Aorta (tissue), 5 donors: ENCODE data around the gene MYL12B. TPM values are rescaled to one million over a fixed set of nuclear protein-coding genes. Genes with fewer than 3 reads are reported as not detected.

Source experiments
- ATAC-seq: fragments of 200-7000 bp; cut with Tn5 transposase; one replicate; pipeline ENCODE4 v1.9.1; 2022; ENCODE audit warnings: moderate library complexity; ENCODE audit not compliant: low FRiP score
- DNase-seq, 2 donors: peaks; one replicate each; pipeline ENCODE4 v3.0.0-alpha.2; 2020
- H3K27ac ChIP-seq, 2 donors: one replicate each; pipeline ENCODE4 v1.5.1; 2013; ENCODE audit warnings: low read length in 2 of 2, mild to moderate bottlenecking in 2 of 2, moderate library complexity in 2 of 2, control low read depth in 1 of 2, inconsistent platforms in 1 of 2, low read depth in 1 of 2
- H3K27me3 ChIP-seq, 2 donors: one replicate each; pipeline ENCODE4 v1.6.1; 2013; ENCODE audit warnings: control low read depth in 1 of 2, low read length in 1 of 2, mild to moderate bottlenecking in 1 of 2, moderate library complexity in 1 of 2; ENCODE audit not compliant: insufficient read depth in 2 of 2, control insufficient read depth in 1 of 2
- H3K36me3 ChIP-seq, 2 donors: one replicate each; pipeline ENCODE4 v1.6.1; 2013; ENCODE audit warnings: control low read depth in 1 of 2, low read length in 1 of 2, mild to moderate bottlenecking in 1 of 2; ENCODE audit not compliant: insufficient read depth in 2 of 2, control insufficient read depth in 1 of 2
- H3K4me1 ChIP-seq, 2 donors: one replicate each; pipeline ENCODE4 v1.6.1; 2013; ENCODE audit warnings: low read length in 2 of 2, control low read depth in 1 of 2, mild to moderate bottlenecking in 1 of 2, moderate library complexity in 1 of 2; ENCODE audit not compliant: insufficient read depth in 2 of 2, control insufficient read depth in 1 of 2
- H3K4me3 ChIP-seq, 2 donors: one replicate each; pipeline ENCODE4 v1.5.1; 2013; ENCODE audit warnings: low read length in 2 of 2, control low read depth in 1 of 2, mild to moderate bottlenecking in 1 of 2
- H3K9me3 ChIP-seq: one replicate; pipeline ENCODE4 v1.6.1; 2013; ENCODE audit warnings: mild to moderate bottlenecking, low read length; ENCODE audit not compliant: control insufficient read depth
- WGBS, 2 donors: extraction: QIAGEN DNeasy Blood & Tissue Kit; methylation state at CpG; one replicate each; pipeline ENCODE4 v1.1.7; 2013; 5-methylcytosine and 5-hydroxymethylcytosine counted together
- intact Hi-C, 2 donors: fragments of 100-400 bp; cut with DNase I; formaldehyde crosslinking; loops; one replicate each; pipeline versions ENCODE4 v1.14.2 to v1.15.0; 2022
- long read RNA-seq, 2 donors: library from polyadenylated mRNA; unstranded; transcript quantifications; one replicate each; pipeline ENCODE4 v2.0.0, GENCODE V29; 2020 to 2021
- polyA plus RNA-seq, 2 donors: library from polyadenylated mRNA; stranded (reverse); fragments of 200-250 nt; gene quantifications; one replicate each; pipeline ENCODE4 v1.2.3, GENCODE V29; 2013
- total RNA-seq, 2 donors: library from RNA; stranded (reverse); fragmentation: NEBNext Ultra II Directional; extraction: Animal tissue kit (Norgen Biotek cat#: 25700); gene quantifications; one replicate each; pipeline ENCODE4 v1.2.1, GENCODE V29; 2021
- donor health status: healthy with polysubstance abuse.
- donor health status: Bipolar disorder and iron deficiency.
- donor health status: DM: no; HTN: no; CAD: no.
- donor health status: DM: no; HTN: no; CAD: no.
- donor health status: DM: yes; HTN: yes; CAD: no.

The MYL12B gene
- total RNA-seq: 100 to 1,000 TPM; 259 to 324 TPM
- polyA plus RNA-seq: 100 to 1,000 TPM; 434 to 661 TPM
- long read RNA-seq, donor 1, transcript MYL12B-201 (4 exons, 1,210 nt): major isoform, 252 of 260 reads
- long read RNA-seq, donor 1, partial matches to known transcripts: 6 of 260 reads
- long read RNA-seq, donor 1, other reads (novel, unspliced or antisense): 2 of 260 reads
- long read RNA-seq, donor 2, transcript MYL12B-201 (4 exons, 1,210 nt): major isoform, 103 of 109 reads
- long read RNA-seq, donor 2, partial matches to known transcripts: 5 of 109 reads
- long read RNA-seq, donor 2, other reads (novel, unspliced or antisense): 1 of 109 reads

DNA sequence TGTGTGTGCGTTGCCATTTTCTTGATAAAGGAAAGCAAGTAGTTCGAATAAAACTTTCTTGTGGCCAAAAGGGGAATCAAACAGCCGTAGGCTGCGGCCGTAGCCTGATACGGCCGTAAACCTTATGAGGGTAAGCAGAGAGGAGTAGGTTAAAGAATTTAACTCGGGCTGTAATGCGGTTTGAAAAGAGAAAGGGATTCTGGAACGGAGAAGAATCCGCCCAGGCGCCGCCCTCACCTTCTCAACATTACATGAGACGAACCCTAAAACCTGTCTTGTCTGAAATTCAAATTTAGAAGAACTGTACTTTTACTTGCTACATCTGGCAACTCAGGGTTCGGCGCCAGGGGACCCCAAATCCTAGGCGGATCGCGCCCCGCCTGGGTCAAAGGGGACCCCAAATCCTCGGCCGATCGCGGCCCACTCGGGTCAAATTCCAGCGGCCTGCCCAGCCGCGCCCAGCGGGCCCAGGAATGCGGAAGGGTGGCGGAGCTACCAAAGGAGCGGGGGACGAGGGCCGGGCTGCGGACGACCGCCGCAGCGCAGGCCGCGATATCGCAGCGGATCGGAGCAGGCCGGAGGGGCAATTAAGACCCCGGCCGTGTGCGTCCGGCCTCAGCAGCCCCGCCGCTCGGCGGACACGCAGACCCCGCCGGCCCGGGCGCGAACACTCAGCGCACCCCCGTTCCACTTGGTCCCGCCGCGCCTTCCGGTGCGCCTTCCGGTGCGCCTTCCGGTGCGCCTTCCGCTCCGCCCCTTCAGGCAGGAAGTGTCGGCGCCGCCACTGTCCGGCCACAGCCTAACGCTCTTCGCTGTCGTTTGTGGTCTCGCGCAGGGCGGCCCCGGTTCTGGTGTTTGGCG, at the start of gene MYL12B:
MYL12B (plus strand) TSS at position 761 of the 861 bp plus-strand sequence. CDS start 10,766 bp downstream, outside the sequence.
- H3K4me1 ChIP-seq: peaks cover 0 to 7% of the 10 kb centered on the region in 2 donors
- ATAC-seq (peak; percentile 95), DNase-seq (peak; percentile 87 to 92)
- intact Hi-C loops: loop anchor here (5.0 to 10.0 kb wide), 3 partner anchors 191 to 713 kb away; partner anchors contain the start of gene TGIF1 (in 1 of the 2)
- H3K27ac ChIP-seq: peak within 1 kb of the TSS; percentile 66 to 87
- WGBS, 2 donors: 0 to 1% methylated on average over 77 to 84 of the region's 84 CpGs
- peaks cover 0 to 4% of the 10 kb centered on the region in 2 donors for H3K36me3 ChIP-seq
- no peaks in the 10 kb centered on the region for H3K9me3 ChIP-seq
- H3K27me3 ChIP-seq: no peaks in the 10 kb centered on the region
- H3K4me3 ChIP-seq: peak within 1 kb of the TSS; percentile 65 to 87

DNA sequence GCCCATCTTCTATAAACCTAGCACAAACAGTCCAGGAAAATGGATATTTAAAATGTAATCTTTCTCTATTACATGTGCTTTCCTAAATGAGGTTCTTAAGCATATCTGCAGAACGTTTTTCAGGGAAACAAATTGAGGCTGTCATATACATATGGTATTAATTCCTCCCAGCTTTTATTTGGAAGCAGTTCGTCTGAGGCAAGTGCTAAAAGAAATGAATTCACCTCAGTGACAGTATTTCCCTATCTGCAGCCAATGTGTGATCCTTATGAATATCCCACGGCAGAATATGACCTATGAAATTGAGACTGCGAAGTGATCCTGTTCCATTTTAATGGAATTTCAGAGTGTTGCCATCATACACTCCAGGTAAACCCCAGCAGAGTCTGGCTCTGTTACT, 49.3 kb upstream of the MYL12B start:
- WGBS, 2 donors: 51 to 52% methylated on average over 4 of the region's 4 CpGs
- ATAC-seq (no peak), DNase-seq (no peak)
- Histone ChIP-seq H3K27ac (no peak overlapping the region), H3K27me3 (no peaks in the 10 kb centered on the region), H3K36me3 (peaks cover 0 to 4% of the 10 kb centered on the region in 2 donors), H3K9me3 (no peaks in the 10 kb centered on the region), H3K4me1 (peaks cover 3 to 6% of the 10 kb centered on the region in 2 donors), H3K4me3 (no peak overlapping the region)
- intact Hi-C loops: no loop called here

DNA sequence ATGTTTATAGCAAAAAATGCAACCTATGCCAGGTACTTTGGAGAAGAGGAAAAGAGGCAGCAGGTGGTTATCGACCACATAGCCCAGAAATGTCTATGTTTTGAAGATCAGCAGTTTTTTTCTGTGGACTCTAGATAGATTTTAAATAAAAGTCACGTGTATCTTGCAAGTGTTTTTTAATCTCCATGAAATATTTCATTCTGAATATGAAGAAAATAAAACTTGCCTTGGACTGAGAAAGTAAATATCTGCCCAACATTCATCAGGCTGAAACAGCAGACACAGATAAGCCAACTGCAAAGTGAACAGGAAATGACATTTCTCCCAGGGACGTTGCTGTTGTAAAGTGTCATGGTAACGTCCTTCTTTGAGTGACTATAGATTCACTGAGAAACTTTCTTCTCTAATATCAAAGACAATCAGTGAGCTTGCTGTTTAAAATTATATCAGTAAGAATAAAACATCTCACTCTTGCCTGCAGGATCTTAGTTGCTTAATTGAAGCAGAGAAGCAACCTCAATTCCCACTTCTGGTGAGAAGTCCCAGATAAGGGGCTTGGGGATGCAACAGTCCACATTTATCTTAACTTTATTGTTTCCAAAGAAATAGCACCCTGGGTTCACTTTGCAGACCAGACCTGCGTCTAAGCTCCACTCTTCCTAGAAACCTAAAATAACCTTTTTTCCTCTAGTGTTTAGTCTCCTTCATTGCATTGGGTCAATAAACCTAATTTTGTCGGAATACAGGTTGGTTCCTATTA, 48.5 kb upstream of the MYL12B start:
- 14 to 21% methylated on average over 6 of the region's 6 CpGs for WGBS, 2 donors
- no peaks in the 10 kb centered on the region for H3K27me3 ChIP-seq
- H3K4me3 ChIP-seq: no peak overlapping the region
- peaks cover 3 to 6% of the 10 kb centered on the region in 2 donors for H3K4me1 ChIP-seq
- no peaks in the 10 kb centered on the region for H3K9me3 ChIP-seq
- intact Hi-C loops: no loop called here
- no peak overlapping the region for H3K27ac ChIP-seq
- DNase-seq (no peak), ATAC-seq (no peak)
- H3K36me3 ChIP-seq: peaks cover 0 to 4% of the 10 kb centered on the region in 2 donors

DNA sequence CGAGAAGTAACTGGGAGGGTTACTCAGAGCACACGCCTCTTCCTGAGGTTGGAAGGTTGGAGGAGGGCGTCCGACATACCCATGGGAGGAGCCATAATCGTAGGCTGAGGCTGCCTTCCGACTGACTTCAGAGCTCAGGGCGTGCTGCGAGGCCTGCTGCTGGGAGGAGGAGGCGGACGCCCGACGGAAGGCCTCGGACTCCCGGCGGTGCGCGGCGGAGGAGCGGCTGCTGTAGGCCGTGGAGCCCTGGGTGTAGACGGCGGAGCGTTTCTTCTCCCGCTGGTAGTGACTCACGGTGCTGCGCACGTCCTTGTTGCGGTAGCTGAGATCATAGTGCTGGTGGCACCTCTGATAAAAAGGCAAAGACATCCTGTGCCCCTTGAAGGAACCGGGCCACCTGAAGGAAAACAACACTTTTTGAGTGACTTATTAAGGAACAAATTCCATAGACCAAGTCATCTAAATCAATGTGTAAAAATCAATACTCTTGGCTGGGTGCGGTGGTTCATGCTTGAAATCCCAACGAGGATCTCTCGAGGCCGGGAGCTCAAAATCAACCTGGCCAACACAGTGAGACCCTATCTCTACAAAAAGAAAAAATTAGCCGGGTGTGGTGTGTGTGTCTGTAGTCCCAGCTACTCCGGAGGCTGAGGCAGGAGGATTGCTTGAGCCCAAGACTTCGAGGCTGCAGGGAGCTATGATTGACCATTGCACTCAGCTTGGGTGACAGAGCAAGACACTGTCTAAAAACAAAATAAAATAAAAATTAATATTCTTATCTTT, 46.9 kb upstream of the MYL12B start:
- DNase-seq: no peak
- no peaks in the 10 kb centered on the region for H3K9me3 ChIP-seq
- H3K27ac ChIP-seq: no peak overlapping the region
- no peaks in the 10 kb centered on the region for H3K27me3 ChIP-seq
- peaks cover 5 to 6% of the 10 kb centered on the region in 2 donors for H3K4me1 ChIP-seq
- 94 to 96% methylated on average over 36 of the region's 36 CpGs for WGBS, 2 donors
- peaks cover 0 to 2% of the 10 kb centered on the region in 2 donors for H3K36me3 ChIP-seq
- intact Hi-C loops: loop anchor here in 1 of 2 donors (5.0 kb wide), 1 partner anchor 33 kb away; no protein-coding TSS in a partner anchor
- ATAC-seq: no peak
- H3K4me3 ChIP-seq: no peak overlapping the region

DNA sequence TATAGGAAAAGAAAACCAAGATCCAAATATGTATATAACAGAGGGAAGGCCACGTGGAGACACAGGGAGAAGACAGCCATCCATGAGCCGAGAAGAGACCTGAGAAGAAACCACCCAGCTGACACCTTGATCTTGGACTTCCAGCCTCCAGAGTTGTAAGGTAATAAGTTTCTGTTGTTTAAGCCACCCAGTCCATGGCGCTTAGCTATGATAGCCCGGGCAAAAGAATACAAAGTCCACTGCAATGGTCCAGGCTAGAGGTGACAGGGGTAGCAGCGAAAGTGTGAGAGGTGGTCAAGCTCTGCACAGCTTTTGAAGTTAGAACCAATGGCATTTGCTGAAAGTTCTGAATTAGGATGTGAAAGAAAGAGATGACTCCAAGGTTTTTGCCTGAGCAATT, 44.9 kb upstream of the MYL12B start:
- Histone ChIP-seq H3K4me1 (peaks cover 4 to 5% of the 10 kb centered on the region in 2 donors), H3K9me3 (no peaks in the 10 kb centered on the region), H3K36me3 (peaks cover 0 to 2% of the 10 kb centered on the region in 2 donors), H3K27ac (no peak overlapping the region), H3K27me3 (no peaks in the 10 kb centered on the region), H3K4me3 (no peak overlapping the region)
- intact Hi-C loops: loop anchor here in 1 of 2 donors (5.0 kb wide), 1 partner anchor 35 kb away; no protein-coding TSS in a partner anchor
- ATAC-seq: no peak
- no peak for DNase-seq
- 78% methylated on average over 5 of the region's 5 CpGs for WGBS, 2 donors

DNA sequence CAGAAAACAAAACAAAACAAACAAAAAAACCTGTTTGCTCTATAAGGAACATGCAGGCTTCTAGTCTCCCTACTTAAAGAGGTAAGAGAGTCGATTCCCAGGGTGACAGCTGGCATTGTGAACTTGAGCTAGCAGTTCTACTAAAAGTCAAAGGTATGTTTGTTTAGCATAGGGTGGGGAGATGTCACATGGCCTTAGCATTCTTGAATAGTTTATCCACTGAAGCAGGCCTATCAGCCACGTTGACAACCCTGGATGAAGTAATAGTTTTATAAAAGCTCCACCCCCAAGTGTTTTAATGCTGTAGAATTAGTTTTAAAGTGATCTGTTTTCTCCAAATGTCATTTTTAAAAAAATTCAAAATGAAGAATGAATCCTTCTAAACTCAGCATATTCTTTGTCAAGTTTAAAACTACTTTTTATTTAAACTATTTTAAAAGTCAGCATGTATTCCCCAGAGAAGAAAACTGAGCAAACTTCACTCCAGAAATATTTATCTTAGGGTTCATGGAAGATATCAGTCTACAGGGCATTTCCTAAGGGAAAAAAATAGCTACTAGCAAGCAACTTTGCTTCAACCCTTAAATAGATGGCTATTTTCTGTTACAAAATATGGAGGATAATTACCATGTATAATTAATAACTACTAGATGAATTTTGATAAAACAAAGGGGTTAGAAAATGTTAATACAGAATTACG, 43.8 kb upstream of the MYL12B start:
- no peak for ATAC-seq
- intact Hi-C loops: loop anchor here in 1 of 2 donors (5.0 kb wide), 1 partner anchor 36 kb away; no protein-coding TSS in a partner anchor
- H3K27me3 ChIP-seq: no peaks in the 10 kb centered on the region
- no peak for DNase-seq
- peak overlapping the region; percentile 6 to 33 for H3K4me3 ChIP-seq
- WGBS, 2 donors: 1 to 6% methylated on average over 3 of the region's 3 CpGs
- H3K9me3 ChIP-seq: no peaks in the 10 kb centered on the region
- H3K4me1 ChIP-seq: peaks cover 0 to 5% of the 10 kb centered on the region in 2 donors
- H3K27ac ChIP-seq: peak overlapping the region in 1 of 2 donors; percentile 8
- peaks cover 0 to 2% of the 10 kb centered on the region in 2 donors for H3K36me3 ChIP-seq

DNA sequence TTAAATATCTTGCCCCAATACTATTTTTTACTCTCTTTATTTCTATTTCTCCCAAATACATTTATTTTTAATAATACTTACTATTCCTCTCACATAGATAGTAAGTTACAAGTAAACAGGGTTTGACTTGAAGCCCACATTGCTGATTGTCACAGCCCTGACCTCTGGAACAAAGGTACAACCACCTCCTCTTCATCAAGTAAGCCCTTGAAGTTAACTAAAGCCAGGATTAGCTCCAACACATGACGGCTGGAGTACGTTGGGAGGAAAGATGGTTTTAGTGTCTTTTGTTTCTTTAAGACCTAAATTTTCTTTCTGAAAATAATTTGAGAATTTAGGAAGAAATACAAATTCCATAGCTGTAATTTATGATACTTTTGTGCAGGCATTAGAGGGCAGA, 43.1 kb upstream of the MYL12B start:
- no peaks in the 10 kb centered on the region for H3K9me3 ChIP-seq
- DNase-seq (no peak), ATAC-seq (no peak)
- no peaks in the 10 kb centered on the region for H3K27me3 ChIP-seq
- peaks cover 0 to 2% of the 10 kb centered on the region in 2 donors for H3K36me3 ChIP-seq
- intact Hi-C loops: loop anchor here in 1 of 2 donors (5.0 kb wide), 1 partner anchor 37 kb away; no protein-coding TSS in a partner anchor
- H3K27ac ChIP-seq: peak overlapping the region in 1 of 2 donors; percentile 83
- peaks cover 0 to 5% of the 10 kb centered on the region in 2 donors for H3K4me1 ChIP-seq
- peak overlapping the region; percentile 82 to 94 for H3K4me3 ChIP-seq
- WGBS, 2 donors: 8 to 19% methylated on average over 2 of the region's 2 CpGs
